Neuronal stem cell (in vitro differentiated cells): ENCODE results near the gene SLC39A11.

Experiments
- DNase-seq: peaks from one replicate; pipeline ENCODE4 v3.0.0-alpha.2; 2013; ENCODE audit warnings: low spot score
- H2AFZ ChIP-seq: one replicate; pipeline ENCODE4 v1.6.1; 2013; ENCODE audit warnings: mild to moderate bottlenecking, low read length, inconsistent platforms
- H2AK5ac ChIP-seq: 2 replicates; pipeline ENCODE4 v1.6.1; 2013; ENCODE audit warnings: low read depth, mild to moderate bottlenecking, inconsistent platforms, low read length, moderate library complexity, mixed read lengths
- H2BK120ac ChIP-seq: 2 replicates; pipeline ENCODE4 v1.6.1; 2013; ENCODE audit warnings: low read depth, mild to moderate bottlenecking, inconsistent platforms, low read length, moderate library complexity, mixed read lengths
- H2BK12ac ChIP-seq: one replicate; pipeline ENCODE4 v1.6.1; 2013; ENCODE audit warnings: low read length, inconsistent platforms
- H2BK15ac ChIP-seq: 2 replicates; pipeline ENCODE4 v1.6.1; 2013; ENCODE audit warnings: mild to moderate bottlenecking, low read length, inconsistent platforms, mixed read lengths
- H2BK5ac ChIP-seq: one replicate; pipeline ENCODE4 v1.6.1; 2013; ENCODE audit warnings: inconsistent platforms, mild to moderate bottlenecking, low read length, moderate library complexity
- H3K14ac ChIP-seq: one replicate; pipeline ENCODE4 v1.6.1; 2013; ENCODE audit warnings: low read length, inconsistent platforms
- H3K18ac ChIP-seq: 2 replicates; pipeline ENCODE4 v1.6.1; 2013; ENCODE audit warnings: low read length, inconsistent platforms
- H3K23ac ChIP-seq: 2 replicates; pipeline ENCODE4 v1.6.1; 2013; ENCODE audit warnings: low read depth, mild to moderate bottlenecking, mixed read lengths, low read length, inconsistent platforms; ENCODE audit not compliant: poor library complexity
- H3K27ac ChIP-seq: replicated peaks from 3 replicates; pipeline ENCODE4 v1.5.1; 2013; ENCODE audit warnings: low read length, inconsistent platforms
- H3K27me3 ChIP-seq, 3 experiments: 2 replicates each; pipeline ENCODE4 v1.6.1; 2013; ENCODE audit warnings: low read length in 3 of 3, mild to moderate bottlenecking in 2 of 3, inconsistent platforms in 1 of 3, low read depth in 1 of 3, mixed read lengths in 1 of 3, moderate library complexity in 1 of 3; ENCODE audit not compliant: control insufficient read depth in 3 of 3, insufficient read depth in 3 of 3
- H3K36me3 ChIP-seq, 2 donors: replicated peaks in 1 of 2; 2 replicates each; pipeline ENCODE4 v1.6.1; 2013; ENCODE audit warnings: low read length in 2 of 2; ENCODE audit not compliant: control insufficient read depth in 2 of 2, insufficient read depth in 2 of 2
- H3K4ac ChIP-seq: 2 replicates; pipeline ENCODE4 v1.6.1; 2013; ENCODE audit warnings: inconsistent platforms, mild to moderate bottlenecking, low read length, moderate library complexity
- H3K4me1 ChIP-seq, 2 donors: 1 replicate in 1 of 2; 2 replicates in 1 of 2; pipeline ENCODE4 v1.6.1; 2013; ENCODE audit warnings: low read length in 2 of 2, low read depth in 1 of 2; ENCODE audit not compliant: control insufficient read depth in 2 of 2, insufficient read depth in 1 of 2
- H3K4me2 ChIP-seq: one replicate; pipeline ENCODE4 v1.6.1; 2013; ENCODE audit warnings: mild to moderate bottlenecking, low read length, inconsistent platforms; ENCODE audit not compliant: insufficient read depth, poor library complexity, severe bottlenecking
- H3K4me3 ChIP-seq, 2 donors: 2 replicates each; pipeline ENCODE4 v1.5.1; 2013; ENCODE audit warnings: low read length in 2 of 2, mild to moderate bottlenecking in 2 of 2, inconsistent platforms in 1 of 2, moderate library complexity in 1 of 2
- H3K79me1 ChIP-seq: one replicate; pipeline ENCODE4 v1.6.1; 2013; ENCODE audit warnings: low read depth, mild to moderate bottlenecking, inconsistent platforms, low read length, moderate library complexity
- H3K9ac ChIP-seq: one replicate; pipeline ENCODE4 v1.6.1; 2013; ENCODE audit warnings: mild to moderate bottlenecking, low read depth, low read length, inconsistent platforms; ENCODE audit not compliant: poor library complexity
- H3K9me3 ChIP-seq, 2 donors: replicated peaks in 1 of 2; 2 replicates each; pipeline versions ENCODE3 to v1.6.1; 2013; ENCODE audit warnings: low read length in 2 of 2, mild to moderate bottlenecking in 2 of 2, inconsistent platforms in 1 of 2, low read depth in 1 of 2, mixed read lengths in 1 of 2, moderate library complexity in 1 of 2; ENCODE audit not compliant: control insufficient read depth in 2 of 2, insufficient read depth in 1 of 2
- H4K8ac ChIP-seq: one replicate; pipeline ENCODE4 v1.6.1; 2013; ENCODE audit warnings: low read depth, mild to moderate bottlenecking, inconsistent platforms, low read length, moderate library complexity
- H4K91ac ChIP-seq: one replicate; pipeline ENCODE4 v1.6.1; 2013; ENCODE audit warnings: low read length, low read depth, mild to moderate bottlenecking, inconsistent platforms; ENCODE audit not compliant: poor library complexity
- WGBS, 2 donors: extraction: QIAGEN DNeasy Blood & Tissue Kit; methylation state at CpG; one replicate each; pipeline ENCODE4 v1.1.7; 2013; ENCODE audit warnings: missing lambda C conversion rate in 2 of 2, mixed read lengths in 1 of 2; ENCODE audit not compliant: insufficient read length in 2 of 2, insufficient replicate concordance in 1 of 2; ENCODE audit errors: extremely low coverage in 2 of 2; 5-methylcytosine and 5-hydroxymethylcytosine counted together

Gene SLC39A11

DNA sequence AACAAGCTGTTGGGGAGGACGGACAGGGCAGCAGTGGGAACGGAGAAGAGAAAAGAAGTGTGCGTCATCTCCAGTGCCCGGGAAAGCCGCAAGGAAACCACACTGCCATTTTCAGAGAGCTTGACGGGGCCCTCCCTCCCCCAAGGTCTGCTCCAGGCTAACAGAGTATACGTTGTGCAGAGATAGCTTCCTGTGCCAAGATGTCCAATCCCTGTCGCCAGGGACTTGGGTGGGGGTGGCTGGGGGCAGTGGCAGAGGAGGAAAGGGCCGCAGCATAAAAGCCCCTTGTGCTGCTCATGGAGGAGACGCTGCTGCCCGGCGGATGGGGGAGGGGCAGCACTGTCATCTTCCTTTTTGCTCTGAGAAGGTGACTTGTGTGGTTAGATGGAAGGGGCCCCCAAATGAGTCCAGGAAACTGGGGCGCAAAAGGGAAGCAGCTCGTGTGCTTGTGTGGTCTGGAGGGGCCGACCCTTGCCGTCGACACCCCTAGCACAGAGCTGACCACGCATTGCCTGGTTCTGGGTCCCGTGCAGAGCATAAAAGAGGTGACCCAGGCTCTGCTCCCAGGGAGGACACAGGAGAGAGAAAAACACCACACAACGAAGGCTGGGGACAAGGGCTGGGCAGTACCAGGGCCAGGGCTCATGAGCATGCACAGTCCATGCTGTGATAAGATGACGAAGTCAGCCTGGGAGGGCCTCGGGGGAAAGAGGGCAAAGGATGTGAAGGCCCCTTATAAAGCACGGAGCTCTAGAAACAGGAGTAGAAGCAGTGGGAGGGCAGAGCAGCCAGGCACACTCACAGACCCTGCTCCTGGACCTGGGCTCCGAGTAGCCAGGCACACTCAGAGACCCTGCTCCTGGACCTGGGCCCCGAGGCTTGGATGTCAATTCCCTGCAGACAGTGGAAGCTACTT, 372.7 kb downstream of the SLC39A11 start:
- Histone ChIP-seq H3K9me3 (no peaks in the 10 kb centered on the region), H2BK120ac (peak overlapping the region; percentile 37), H2BK12ac (no peak overlapping the region), H3K18ac (peak overlapping the region; percentile 87), H2AK5ac (peak overlapping the region; percentile 81), H2BK5ac (peak overlapping the region; percentile 8), H3K36me3 (no peaks in the 10 kb centered on the region), H2AFZ (peak overlapping the region; percentile 68), H3K23ac (peak overlapping the region; percentile 76), H3K4me3 (no peak overlapping the region), H3K27ac (no peak overlapping the region), H3K14ac (peak overlapping the region; percentile 40), H3K4me1 (peaks cover 12 to 13% of the 10 kb centered on the region in 2 donors), H3K4ac (peak overlapping the region; percentile 2), H3K4me2 (no peak overlapping the region), H4K91ac (no peak overlapping the region), H4K8ac (no peak overlapping the region), H3K27me3 (no peaks in the 10 kb centered on the region), H2BK15ac (peak overlapping the region; percentile 65), H3K9ac (peak overlapping the region; percentile 54), H3K79me1 (no peaks in the 10 kb centered on the region)
- WGBS, 2 donors, result no CpG with 5 or more reads among the region's 25 CpGs
- no peak for DNase-seq

DNA sequence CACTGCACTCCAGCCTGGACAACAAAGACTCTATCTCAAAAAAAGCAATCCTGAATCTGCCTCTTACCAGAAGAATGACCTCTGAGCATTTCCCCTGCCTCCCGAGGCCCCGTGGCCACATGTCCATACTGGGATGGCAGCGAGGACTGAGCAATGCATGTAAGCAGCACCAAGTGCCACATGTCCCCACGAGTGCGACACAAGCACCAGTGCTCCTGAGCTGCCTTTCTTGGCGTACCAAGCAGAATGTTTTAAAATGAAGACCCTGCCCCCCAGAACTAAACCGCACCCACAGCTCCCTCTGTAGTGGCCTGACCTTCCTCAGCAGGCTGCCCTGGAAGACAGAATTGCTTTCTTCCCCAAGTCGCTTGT, 373.3 kb downstream of the SLC39A11 start:
- no peaks in the 10 kb centered on the region for H3K9me3 ChIP-seq
- H4K8ac ChIP-seq, result no peak overlapping the region
- H2AK5ac ChIP-seq, result peak overlapping the region; percentile 81
- peak overlapping the region; percentile 2 for H3K4ac ChIP-seq
- peak overlapping the region; percentile 65 for H2BK15ac ChIP-seq
- H3K4me2 ChIP-seq, result no peak overlapping the region
- H3K79me1 ChIP-seq, result no peaks in the 10 kb centered on the region
- H3K27ac ChIP-seq, result no peak overlapping the region
- no peaks in the 10 kb centered on the region for H3K36me3 ChIP-seq
- H3K27me3 ChIP-seq, result no peaks in the 10 kb centered on the region
- peak overlapping the region; percentile 68 for H2AFZ ChIP-seq
- H3K23ac ChIP-seq, result peak overlapping the region; percentile 76
- H3K9ac ChIP-seq, result peak overlapping the region; percentile 54
- no peak for DNase-seq
- H3K14ac ChIP-seq, result peak overlapping the region; percentile 40
- no CpG with 5 or more reads among the region's 8 CpGs for WGBS, 2 donors
- H2BK120ac ChIP-seq, result peak overlapping the region; percentile 37
- no peak overlapping the region for H3K4me3 ChIP-seq
- H2BK12ac ChIP-seq, result peak overlapping the region; percentile 75
- H3K4me1 ChIP-seq, result peaks cover 12 to 13% of the 10 kb centered on the region in 2 donors
- H3K18ac ChIP-seq, result peak overlapping the region; percentile 87
- H2BK5ac ChIP-seq, result no peak overlapping the region
- no peak overlapping the region for H4K91ac ChIP-seq

GRCh38 chr17:72717676-72718075, 374.8 kb downstream of the SLC39A11 start:
- Histone ChIP-seq H3K23ac (no peak overlapping the region), H4K8ac (no peak overlapping the region), H2AFZ (no peak overlapping the region), H3K4me2 (no peak overlapping the region), H3K18ac (peak overlapping the region; percentile 9), H3K27me3 (no peaks in the 10 kb centered on the region), H2BK15ac (no peak overlapping the region), H2BK12ac (no peak overlapping the region), H3K36me3 (no peaks in the 10 kb centered on the region), H3K4me3 (no peak overlapping the region), H3K14ac (no peak overlapping the region), H3K9me3 (no peaks in the 10 kb centered on the region), H3K4ac (no peak overlapping the region), H4K91ac (no peak overlapping the region), H3K9ac (no peak overlapping the region), H2BK5ac (peak overlapping the region; percentile 68), H2BK120ac (no peak overlapping the region), H3K27ac (no peak overlapping the region), H3K4me1 (peaks cover 12 to 13% of the 10 kb centered on the region in 2 donors), H3K79me1 (no peaks in the 10 kb centered on the region), H2AK5ac (peak overlapping the region; percentile 98)
- WGBS, 2 donors, result no CpG with 5 or more reads among the region's 8 CpGs
- DNase-seq, result no peak

- Histone ChIP-seq H2AK5ac (peak overlapping the region; percentile 98), H3K4me1 (peaks cover 12 to 13% of the 10 kb centered on the region in 2 donors), H3K4me2 (no peak overlapping the region), H3K4me3 (no peak overlapping the region), H3K9me3 (no peaks in the 10 kb centered on the region), H2BK12ac (peak overlapping the region; percentile 75), H4K8ac (no peak overlapping the region), H2AFZ (no peak overlapping the region), H3K18ac (peak overlapping the region; percentile 9), H2BK15ac (peak overlapping the region; percentile 60), H3K9ac (no peak overlapping the region), H3K27me3 (no peaks in the 10 kb centered on the region), H4K91ac (no peak overlapping the region), H3K4ac (no peak overlapping the region), H3K27ac (no peak overlapping the region), H2BK5ac (peak overlapping the region; percentile 68), H2BK120ac (no peak overlapping the region), H3K14ac (no peak overlapping the region), H3K23ac (no peak overlapping the region), H3K36me3 (no peaks in the 10 kb centered on the region), H3K79me1 (no peaks in the 10 kb centered on the region)
- no CpG with 5 or more reads among the region's 10 CpGs for WGBS, 2 donors
- no peak for DNase-seq
Measured at GRCh38 chr17:72717276-72717675, 375.2 kb downstream of the SLC39A11 start.
